Fibroblast of lung (primary cell): ENCODE results near the gene CCDC93. TPM values are rescaled to one million over a fixed set of nuclear protein-coding genes. Genes with fewer than 3 reads are reported as not detected.

Experiments
- DNase-seq, 2 donors: peaks; one replicate each; pipeline versions ENCODE4 v3.0.0 to v3.0.0-alpha.2; 2010; ENCODE audit warnings: low read depth in 2 of 2
- H2AFZ ChIP-seq: 2 replicates; pipeline ENCODE4 v1.5.1; 2012; ENCODE audit warnings: low read length, control low read depth, inconsistent platforms
- H3K27ac ChIP-seq: 2 replicates; pipeline ENCODE4 v1.5.1; 2011; ENCODE audit warnings: low read length, control low read depth; ENCODE audit not compliant: insufficient read depth
- H3K27me3 ChIP-seq: 2 replicates; pipeline ENCODE4 v1.5.1; 2011; ENCODE audit warnings: mild to moderate bottlenecking, low read length; ENCODE audit not compliant: control insufficient read depth, insufficient read depth
- H3K36me3 ChIP-seq: 2 replicates; pipeline ENCODE4 v1.5.1; 2011; ENCODE audit warnings: low read length; ENCODE audit not compliant: control insufficient read depth, insufficient read depth
- H3K4me1 ChIP-seq: 2 replicates; pipeline ENCODE4 v1.5.1; 2011; ENCODE audit warnings: low read length; ENCODE audit not compliant: control insufficient read depth, insufficient read depth; ENCODE audit errors: extremely low read depth
- H3K4me2 ChIP-seq: 2 replicates; pipeline ENCODE4 v1.5.1; 2011; ENCODE audit warnings: low read length, control low read depth; ENCODE audit not compliant: insufficient read depth; ENCODE audit errors: extremely low read depth
- H3K4me3 ChIP-seq, 4 experiments: fragments of 200-600 bp in 1 of 4; sonication (generic) in 1 of 4; replicated peaks in 1 of 4; 2 replicates each; pipeline ENCODE4 v1.5.1; 2011 to 2016; ENCODE audit warnings: low read length in 4 of 4, low read depth in 3 of 4, mild to moderate bottlenecking in 3 of 4, control low read depth in 2 of 4, inconsistent platforms in 1 of 4, mixed read lengths in 1 of 4; ENCODE audit not compliant: insufficient read depth in 1 of 4; ENCODE audit errors: control extremely low read depth in 1 of 4
- H3K79me2 ChIP-seq: 2 replicates; pipeline ENCODE4 v1.5.1; 2012; ENCODE audit warnings: mild to moderate bottlenecking, low read length, inconsistent platforms; ENCODE audit not compliant: control insufficient read depth, insufficient read depth
- H3K9ac ChIP-seq: 2 replicates; pipeline ENCODE4 v1.5.1; 2011; ENCODE audit warnings: mild to moderate bottlenecking, low read length, control low read depth; ENCODE audit not compliant: insufficient read depth
- H3K9me3 ChIP-seq: 2 replicates; pipeline ENCODE4 v1.5.1; 2012; ENCODE audit warnings: low read depth, low read length; ENCODE audit not compliant: control insufficient read depth, insufficient read depth
- H4K20me1 ChIP-seq: 2 replicates; pipeline ENCODE4 v1.5.1; 2011; ENCODE audit warnings: low read length; ENCODE audit not compliant: control insufficient read depth, insufficient read depth; ENCODE audit errors: extremely low read depth
- EZH2 ChIP-seq: IDR thresholded peaks from 2 replicates; pipeline ENCODE4 v1.5.1; 2012; ENCODE audit warnings: low read length, control low read depth, mild to moderate bottlenecking; ENCODE audit errors: missing control alignments
- polyA plus RNA-seq, 2 donors: library from polyadenylated mRNA; depleted of rRNA in 1 of 2; stranded (reverse) in 1 of 2; unstranded in 1 of 2; fragments of >200 nt; gene quantifications; 2 replicates each; pipeline ENCODE4 v1.2.1, GENCODE V29; 2011 to 2012; ENCODE audit warnings: missing spikeins in 1 of 2
- total RNA-seq: library from RNA; depleted of rRNA; stranded (reverse); fragments of >200 nt; gene quantifications from 2 replicates; pipeline ENCODE4 v1.2.1, GENCODE V29; 2014
- TF ChIP-seq, protein P1 (sequence below), 2 donors: IDR thresholded peaks in 1 of 2; conservative IDR thresholded peaks in 1 of 2; 1 replicate in 1 of 2; 2 replicates in 1 of 2; pipeline ENCODE4 v1.5.1; 2011 to 2012; ENCODE audit warnings: low read length in 2 of 2, control low read depth in 1 of 2, inconsistent platforms in 1 of 2, low read depth in 1 of 2, mild to moderate bottlenecking in 1 of 2

CCDC93 gene
- total and polyA plus RNA-seq, 2 donors (not counting 1 experiment from before 2014, with no cell fraction given): 15.1 to 32.0 TPM

DNA sequence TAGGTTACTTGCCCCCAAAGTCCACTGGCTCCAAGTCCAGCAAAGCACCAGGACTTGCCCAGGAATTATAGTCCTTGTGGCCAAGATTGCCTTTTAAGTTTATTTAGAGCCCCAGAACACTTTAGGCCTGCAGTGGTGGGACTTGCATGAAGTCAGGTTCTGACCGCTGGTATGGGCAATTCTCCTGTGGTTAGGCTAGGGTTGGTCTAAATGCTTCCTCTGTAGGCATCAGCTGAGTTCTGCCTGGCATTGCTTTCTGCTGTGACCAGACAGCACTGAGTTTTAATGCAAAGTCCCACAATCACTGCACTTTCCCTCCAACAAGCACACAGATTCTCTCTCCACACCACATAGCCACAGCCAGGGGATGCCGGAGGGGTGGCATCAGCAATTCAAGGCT, 134.9 kb downstream of the CCDC93 start:
- Histone ChIP-seq H3K36me3 (no peaks in the 10 kb centered on the region), H3K4me3 (no peak overlapping the region), H3K27me3 (no peaks in the 10 kb centered on the region), H3K4me2 (no peak overlapping the region), H4K20me1 (no peaks in the 10 kb centered on the region), H3K9me3 (no peaks in the 10 kb centered on the region), H3K9ac (no peak overlapping the region), H3K27ac (no peak overlapping the region), H3K79me2 (no peaks in the 10 kb centered on the region), H2AFZ (no peak overlapping the region), H3K4me1 (no peaks in the 10 kb centered on the region)
- no peak for DNase-seq
- TF ChIP-seq EZH2: no peak
- TF ChIP-seq, protein P1, sequence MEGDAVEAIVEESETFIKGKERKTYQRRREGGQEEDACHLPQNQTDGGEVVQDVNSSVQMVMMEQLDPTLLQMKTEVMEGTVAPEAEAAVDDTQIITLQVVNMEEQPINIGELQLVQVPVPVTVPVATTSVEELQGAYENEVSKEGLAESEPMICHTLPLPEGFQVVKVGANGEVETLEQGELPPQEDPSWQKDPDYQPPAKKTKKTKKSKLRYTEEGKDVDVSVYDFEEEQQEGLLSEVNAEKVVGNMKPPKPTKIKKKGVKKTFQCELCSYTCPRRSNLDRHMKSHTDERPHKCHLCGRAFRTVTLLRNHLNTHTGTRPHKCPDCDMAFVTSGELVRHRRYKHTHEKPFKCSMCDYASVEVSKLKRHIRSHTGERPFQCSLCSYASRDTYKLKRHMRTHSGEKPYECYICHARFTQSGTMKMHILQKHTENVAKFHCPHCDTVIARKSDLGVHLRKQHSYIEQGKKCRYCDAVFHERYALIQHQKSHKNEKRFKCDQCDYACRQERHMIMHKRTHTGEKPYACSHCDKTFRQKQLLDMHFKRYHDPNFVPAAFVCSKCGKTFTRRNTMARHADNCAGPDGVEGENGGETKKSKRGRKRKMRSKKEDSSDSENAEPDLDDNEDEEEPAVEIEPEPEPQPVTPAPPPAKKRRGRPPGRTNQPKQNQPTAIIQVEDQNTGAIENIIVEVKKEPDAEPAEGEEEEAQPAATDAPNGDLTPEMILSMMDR (conservative IDR thresholded peaks at IDR 0.05 in 1 of 2, IDR thresholded peaks at IDR 0.05 in 1 of 2; ENCODE audit: low read depth in 1 of 2, low read length in 2 of 2): no peak

DNA sequence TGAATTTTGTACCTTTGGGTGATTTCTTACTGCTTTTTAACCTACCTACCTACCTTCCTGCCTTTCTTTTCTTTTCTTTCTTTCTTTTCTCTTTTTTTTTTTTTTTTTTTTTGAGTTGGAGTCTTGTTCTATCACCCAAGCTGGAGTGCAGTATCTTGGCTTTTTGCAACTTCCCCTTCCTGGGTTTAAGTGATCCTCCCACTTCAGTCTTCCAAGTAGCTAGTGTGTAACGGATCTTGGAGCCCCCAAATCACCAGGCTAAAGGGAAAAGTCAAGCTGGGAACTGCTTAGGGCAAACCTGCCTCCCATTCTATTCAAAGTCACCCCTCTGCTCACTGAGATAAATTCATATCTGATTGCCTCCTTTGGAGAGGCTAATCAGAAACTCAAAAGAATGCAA, 138.1 kb downstream of the CCDC93 start:
- H3K9ac ChIP-seq: no peak overlapping the region
- no peaks in the 10 kb centered on the region for H4K20me1 ChIP-seq
- H3K27me3 ChIP-seq: no peaks in the 10 kb centered on the region
- no peaks in the 10 kb centered on the region for H3K4me1 ChIP-seq
- TF ChIP-seq, protein P1 (conservative IDR thresholded peaks at IDR 0.05 in 1 of 2, IDR thresholded peaks at IDR 0.05 in 1 of 2; ENCODE audit: low read depth in 1 of 2, low read length in 2 of 2): no peak
- no peak for TF ChIP-seq EZH2
- no peak overlapping the region for H3K4me3 ChIP-seq
- H3K4me2 ChIP-seq: no peak overlapping the region
- H3K36me3 ChIP-seq: no peaks in the 10 kb centered on the region
- no peak for DNase-seq
- no peak overlapping the region for H2AFZ ChIP-seq
- H3K27ac ChIP-seq: no peak overlapping the region
- no peaks in the 10 kb centered on the region for H3K9me3 ChIP-seq
- H3K79me2 ChIP-seq: no peaks in the 10 kb centered on the region

Other genes starting within 250 kb of the CCDC93 start
- 37.2 and 45.5 TPM in 2 replicates for gene DDX18, start 199.4 kb downstream of the CCDC93 start, total RNA-seq
- gene DDX18, start 199.4 kb downstream of the CCDC93 start, polyA plus RNA-seq: 44.9 and 46.8 TPM in 2 replicates
- 7.7 and 9.9 TPM in 2 replicates for gene INSIG2, start 74.4 kb upstream of the CCDC93 start, total RNA-seq
- 14.7 and 31.1 TPM in 2 replicates for gene INSIG2, start 74.4 kb upstream of the CCDC93 start, polyA plus RNA-seq